A673 (cell line): ENCODE results near the gene SMIM44.

Experiments used
- EZH2 ChIP-seq: fragments of 200-600 bp; sonication (generic); IDR thresholded peaks from 2 replicates; pipeline ENCODE4 v1.6.1; 2017; ENCODE audit warnings: borderline replicate concordance, low read depth, mild to moderate bottlenecking, mixed read lengths, antibody characterized with exemption, low read length; ENCODE audit not compliant: poor library complexity, severe bottlenecking
- TF ChIP-seq, protein P1 (sequence below): fragments of 300-800, 200-600 bp; sonication (generic); conservative IDR thresholded peaks from 2 replicates; pipeline ENCODE4 v1.5.1; 2017; ENCODE audit warnings: low read depth, mild to moderate bottlenecking, antibody characterized with exemption, low read length, moderate library complexity, mixed read lengths

DNA sequence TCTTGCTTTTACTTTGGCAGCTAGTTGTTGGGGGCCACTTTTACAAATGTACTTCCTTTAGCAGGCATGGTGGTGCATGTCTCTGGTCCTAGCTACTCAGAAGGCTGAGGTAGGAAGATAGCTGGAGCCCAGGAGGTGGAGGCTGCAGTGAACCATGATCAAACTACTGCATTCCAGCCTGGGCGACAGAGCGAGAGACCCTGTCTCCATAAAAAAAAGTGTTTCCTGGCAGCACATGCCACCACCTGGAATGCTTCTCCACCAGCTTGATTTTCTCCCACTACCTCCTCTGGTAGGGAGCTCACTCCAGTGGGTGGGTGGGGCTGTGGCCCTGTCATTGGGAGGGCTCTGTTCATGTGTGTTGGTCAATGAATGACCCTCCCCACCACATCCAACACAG lies 35.4 kb upstream of the SMIM44 start:
- TF ChIP-seq, protein P1, sequence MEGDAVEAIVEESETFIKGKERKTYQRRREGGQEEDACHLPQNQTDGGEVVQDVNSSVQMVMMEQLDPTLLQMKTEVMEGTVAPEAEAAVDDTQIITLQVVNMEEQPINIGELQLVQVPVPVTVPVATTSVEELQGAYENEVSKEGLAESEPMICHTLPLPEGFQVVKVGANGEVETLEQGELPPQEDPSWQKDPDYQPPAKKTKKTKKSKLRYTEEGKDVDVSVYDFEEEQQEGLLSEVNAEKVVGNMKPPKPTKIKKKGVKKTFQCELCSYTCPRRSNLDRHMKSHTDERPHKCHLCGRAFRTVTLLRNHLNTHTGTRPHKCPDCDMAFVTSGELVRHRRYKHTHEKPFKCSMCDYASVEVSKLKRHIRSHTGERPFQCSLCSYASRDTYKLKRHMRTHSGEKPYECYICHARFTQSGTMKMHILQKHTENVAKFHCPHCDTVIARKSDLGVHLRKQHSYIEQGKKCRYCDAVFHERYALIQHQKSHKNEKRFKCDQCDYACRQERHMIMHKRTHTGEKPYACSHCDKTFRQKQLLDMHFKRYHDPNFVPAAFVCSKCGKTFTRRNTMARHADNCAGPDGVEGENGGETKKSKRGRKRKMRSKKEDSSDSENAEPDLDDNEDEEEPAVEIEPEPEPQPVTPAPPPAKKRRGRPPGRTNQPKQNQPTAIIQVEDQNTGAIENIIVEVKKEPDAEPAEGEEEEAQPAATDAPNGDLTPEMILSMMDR = no peak
- TF ChIP-seq EZH2 = no peak
